Right cardiac atrium (tissue), 5 donors: ENCODE measurements around the gene FTCDNL1. TPM values are rescaled to one million over a fixed set of nuclear protein-coding genes. Genes with fewer than 3 reads are reported as not detected.

Experiments
- ATAC-seq, 2 donors: fragments of 200-7000 bp; cut with Tn5 transposase; one replicate each; pipeline versions ENCODE4 v1.8.0 to v1.9.1; 2020; ENCODE audit warnings: moderate library complexity in 2 of 2, mild to moderate bottlenecking in 1 of 2
- DNase-seq, 3 donors: peaks; one replicate each; pipeline ENCODE4 v3.0.0-alpha.2; 2020
- H3K27ac ChIP-seq: one replicate; pipeline ENCODE4 v1.5.1; 2013; ENCODE audit warnings: mild to moderate bottlenecking, low read length, control low read depth, moderate library complexity
- H3K27me3 ChIP-seq: one replicate; pipeline ENCODE4 v1.6.1; 2013; ENCODE audit not compliant: control insufficient read depth, insufficient read depth
- H3K4me1 ChIP-seq: one replicate; pipeline ENCODE4 v1.6.1; 2013; ENCODE audit warnings: low read length; ENCODE audit not compliant: control insufficient read depth, insufficient read depth
- H3K4me3 ChIP-seq: one replicate; pipeline ENCODE4 v1.5.1; 2013; ENCODE audit warnings: low read length, control low read depth
- H3K9me3 ChIP-seq: one replicate; pipeline ENCODE4 v1.6.1; 2013; ENCODE audit warnings: low read length; ENCODE audit not compliant: control insufficient read depth
- WGBS: extraction: QIAGEN DNeasy Blood & Tissue Kit; methylation state at CpG from one replicate; pipeline ENCODE4 v1.1.7; 2013; 5-methylcytosine and 5-hydroxymethylcytosine counted together
- intact Hi-C, 4 donors: fragments of 100-400 bp; cut with DNase I; formaldehyde crosslinking; loops; one replicate each; pipeline versions ENCODE4 v1.11.0 to v1.14.0; 2022 to 2023
- polyA plus RNA-seq: library from polyadenylated mRNA; stranded (reverse); fragments of 200-250 nt; gene quantifications from one replicate; pipeline ENCODE4 v1.2.3, GENCODE V29; 2013
- total RNA-seq, 4 donors: library from RNA; stranded (reverse); fragmentation: NEBNext Ultra II Directional; extraction: Animal tissue kit (Norgen Biotek cat#: 25700); gene quantifications; one replicate each; pipeline ENCODE4 v1.2.1, GENCODE V29; 2021
- donor health status: healthy with polysubstance abuse.
- donor health status: DM: no; HTN: yes; CAD: no.
- donor health status: DM: no; HTN: no; CAD: no.
- donor health status: DM: no; HTN: yes; CAD: no; lungs with severe emphysema.
- donor health status: DM: yes; HTN: yes; CAD: no.

FTCDNL1 gene
- total and polyA plus RNA-seq, 5 donors, result 1.7 to 5.0 (median 2.7) TPM

GRCh38 chr2:199742884-199743283 is 108.1 kb downstream of the FTCDNL1 start:
- Histone ChIP-seq H3K27ac (no peak overlapping the region), H3K9me3 (no peaks in the 10 kb centered on the region), H3K27me3 (no peaks in the 10 kb centered on the region), H3K4me3 (no peak overlapping the region), H3K4me1 (no peaks in the 10 kb centered on the region)
- ATAC-seq (no peak), DNase-seq (no peak)
- intact Hi-C loops, result loop anchor here in 2 of 4 donors (10.0 kb wide), 1 partner anchor 1428 kb away; no protein-coding TSS in a partner anchor
- 79% methylated on average over 2 of the region's 2 CpGs for WGBS

- no peak for ATAC-seq
- DNase-seq, result no peak
- intact Hi-C loops, result loop anchor here in 2 of 4 donors (10.0 kb wide), 1 partner anchor 1425 kb away; no protein-coding TSS in a partner anchor
- H3K27me3 ChIP-seq, result no peaks in the 10 kb centered on the region
- no peak overlapping the region for H3K4me3 ChIP-seq
- H3K27ac ChIP-seq, result no peak overlapping the region
- WGBS, result 37% methylated on average over 5 of the region's 5 CpGs
- no peaks in the 10 kb centered on the region for H3K9me3 ChIP-seq
- H3K4me1 ChIP-seq, result no peaks in the 10 kb centered on the region
Observed at GRCh38 chr2:199740111-199740428, 110.9 kb downstream of the FTCDNL1 start.

DNA sequence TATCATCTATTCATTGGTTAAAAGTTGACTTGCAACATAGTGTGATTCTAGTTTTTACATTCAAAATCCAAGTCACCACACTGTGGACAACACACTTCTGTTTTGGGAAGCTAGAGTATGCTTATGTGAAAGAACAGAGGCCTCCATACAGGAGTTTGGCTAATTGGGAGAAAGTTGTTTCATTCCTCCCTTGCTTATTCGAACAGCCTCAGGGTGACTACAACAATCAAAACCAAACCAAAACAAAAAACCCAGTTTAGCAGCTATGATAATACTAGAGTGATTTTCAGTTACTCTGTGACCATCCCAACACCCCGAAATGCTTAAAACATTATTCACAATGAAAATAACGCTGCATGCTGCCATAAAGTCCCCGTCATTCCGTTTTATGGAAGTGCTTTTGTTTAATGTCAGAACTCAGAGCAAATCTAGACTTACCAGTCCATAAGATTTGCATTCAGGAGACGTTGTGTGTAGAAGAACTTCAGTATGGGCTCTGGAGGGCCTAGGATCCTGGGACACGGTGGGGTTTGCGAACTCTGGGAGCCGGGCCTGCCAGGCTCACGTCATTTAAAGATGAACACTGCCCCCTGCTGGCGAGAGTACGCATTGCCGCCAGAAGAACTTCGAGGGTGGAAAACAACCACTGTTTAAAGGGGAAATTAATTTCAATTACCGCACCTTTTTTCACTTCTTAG is 111.4 kb downstream of the FTCDNL1 start:
- ATAC-seq, result peak; percentile 24 to 56
- WGBS, result 34% methylated on average over 15 of the region's 15 CpGs
- DNase-seq, result peak; percentile 48 to 84 (median 81)
- no peak overlapping the region for H3K27ac ChIP-seq
- no peaks in the 10 kb centered on the region for H3K4me1 ChIP-seq
- H3K4me3 ChIP-seq, result no peak overlapping the region
- H3K27me3 ChIP-seq, result no peaks in the 10 kb centered on the region
- H3K9me3 ChIP-seq, result no peaks in the 10 kb centered on the region
- intact Hi-C loops, result loop anchor here in 3 of 4 donors (10.0 kb wide), 1 partner anchor 1425 kb away; no protein-coding TSS in a partner anchor

GRCh38 chr2:199738727-199739412 is 112.1 kb downstream of the FTCDNL1 start:
- 65% methylated on average over 7 of the region's 7 CpGs for WGBS
- H3K27ac ChIP-seq, result no peak overlapping the region

DNA sequence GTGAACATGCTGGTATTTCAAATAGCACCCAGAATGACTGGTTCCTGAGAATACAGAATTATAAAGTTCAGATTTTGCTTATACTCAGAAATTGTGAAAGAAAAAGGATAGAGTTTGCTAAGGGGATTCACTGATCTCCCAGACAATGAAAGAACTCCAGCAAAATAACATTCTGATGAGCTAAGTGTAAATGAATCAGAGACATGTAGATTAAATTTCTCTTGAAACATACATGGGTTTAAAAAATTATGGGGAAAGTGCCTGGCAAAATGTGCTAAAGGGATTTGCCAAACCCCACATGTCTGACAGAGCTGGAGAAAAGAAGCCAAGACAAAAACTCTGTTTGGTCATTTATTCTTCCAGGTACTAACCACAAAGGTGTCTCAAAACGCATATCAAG is 116.3 kb downstream of the FTCDNL1 start:
- Histone ChIP-seq H3K4me3 (no peak overlapping the region), H3K27me3 (no peaks in the 10 kb centered on the region), H3K9me3 (no peaks in the 10 kb centered on the region), H3K27ac (no peak overlapping the region), H3K4me1 (no peaks in the 10 kb centered on the region)
- ATAC-seq (no peak), DNase-seq (no peak)
- 62% methylated on average over 1 of the region's 1 CpG for WGBS
- intact Hi-C loops, result loop anchor here in 1 of 4 donors (10.0 kb wide), 1 partner anchor 1420 kb away; no protein-coding TSS in a partner anchor

More at GRCh38 chr2:199738727-199739412, 112.1 kb downstream of the FTCDNL1 start:
- Histone ChIP-seq H3K4me3 (no peak overlapping the region), H3K27me3 (no peaks in the 10 kb centered on the region), H3K9me3 (no peaks in the 10 kb centered on the region), H3K4me1 (no peaks in the 10 kb centered on the region)
- DNase-seq, result no peak
- ATAC-seq, result no peak
- intact Hi-C loops, result loop anchor here in 1 of 4 donors (10.0 kb wide), 1 partner anchor 1424 kb away; no protein-coding TSS in a partner anchor

DNA sequence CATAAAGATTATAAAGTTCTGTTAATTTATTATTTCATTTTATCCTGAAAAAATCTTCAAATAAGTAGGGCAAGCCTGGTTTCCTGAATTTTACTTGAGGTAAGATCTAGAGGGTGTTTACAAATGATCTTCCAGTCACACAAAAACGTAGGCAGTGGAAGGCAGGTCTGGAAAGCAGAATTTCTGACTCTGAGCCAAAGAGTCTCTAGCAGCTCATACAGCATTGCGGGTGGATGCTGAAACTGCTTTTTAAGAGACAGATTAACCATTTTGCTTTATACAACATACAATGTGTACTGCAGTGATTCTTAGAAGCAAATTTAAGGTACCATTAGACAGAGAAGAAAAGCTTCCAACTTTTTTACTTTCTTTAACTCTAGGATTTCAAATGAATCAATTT is 117.0 kb downstream of the FTCDNL1 start:
- 29% methylated on average over 2 of the region's 2 CpGs for WGBS
- intact Hi-C loops, result loop anchor here in 1 of 4 donors (10.0 kb wide), 1 partner anchor 1419 kb away; no protein-coding TSS in a partner anchor
- Histone ChIP-seq H3K4me3 (no peak overlapping the region), H3K27ac (no peak overlapping the region), H3K9me3 (no peaks in the 10 kb centered on the region), H3K27me3 (no peaks in the 10 kb centered on the region), H3K4me1 (no peaks in the 10 kb centered on the region)
- no peak for DNase-seq
- no peak for ATAC-seq

DNA sequence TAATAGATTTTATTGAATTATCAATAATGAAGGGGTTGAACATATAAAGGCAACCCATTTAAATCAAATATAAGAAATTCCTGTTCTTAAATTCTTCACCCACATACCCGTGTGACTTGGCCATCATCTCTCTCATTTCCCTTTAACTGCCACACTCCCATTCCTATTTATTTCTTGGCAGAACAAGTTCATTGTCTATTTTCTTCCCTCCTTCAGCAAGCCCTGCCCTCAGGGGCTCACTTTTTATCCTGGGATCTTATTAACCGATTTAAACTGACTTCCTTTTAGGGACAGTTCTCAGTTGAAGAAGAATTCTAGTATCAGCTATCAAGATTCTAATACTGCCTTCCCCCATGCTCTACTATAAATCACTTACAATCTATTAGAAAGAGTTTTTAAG is 123.2 kb downstream of the FTCDNL1 start:
- ATAC-seq (no peak), DNase-seq (no peak)
- intact Hi-C loops, result no loop called here
- no peaks in the 10 kb centered on the region for H3K27me3 ChIP-seq
- whole genome bisulfite sequencing, result 55% methylated on average over 2 of the region's 2 CpGs
- no peaks in the 10 kb centered on the region for H3K9me3 ChIP-seq
- no peak overlapping the region for H3K4me3 ChIP-seq
- H3K27ac ChIP-seq, result no peak overlapping the region
- H3K4me1 ChIP-seq, result no peaks in the 10 kb centered on the region

GRCh38 chr2:199727306-199727705 is 123.7 kb downstream of the FTCDNL1 start:
- ATAC-seq, result no peak
- 63% methylated on average over 1 of the region's 1 CpG for WGBS
- Histone ChIP-seq H3K27me3 (no peaks in the 10 kb centered on the region), H3K4me1 (no peaks in the 10 kb centered on the region), H3K9me3 (no peaks in the 10 kb centered on the region), H3K4me3 (no peak overlapping the region), H3K27ac (no peak overlapping the region)
- intact Hi-C loops, result no loop called here
- DNase-seq, result no peak

DNA sequence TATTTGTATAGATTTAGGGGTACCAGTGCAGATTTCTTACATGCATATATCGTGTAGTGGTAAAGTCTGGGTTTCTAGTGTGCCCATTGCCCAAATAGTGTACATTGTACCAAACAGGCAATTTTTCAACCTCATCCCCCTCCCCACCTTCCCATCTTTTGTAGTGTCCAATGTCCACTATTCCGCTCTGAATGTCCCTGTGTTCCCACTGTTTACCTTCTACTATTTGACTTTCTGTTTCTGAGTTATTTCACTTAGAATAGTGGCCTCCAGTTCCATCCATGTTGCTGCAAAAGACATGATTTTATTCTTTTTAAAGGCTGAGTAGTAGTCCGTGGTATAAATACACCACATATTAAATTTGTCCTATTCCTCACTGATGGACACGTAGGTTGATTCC is 132.9 kb downstream of the FTCDNL1 start:
- Histone ChIP-seq H3K27me3 (no peaks in the 10 kb centered on the region), H3K27ac (no peak overlapping the region), H3K4me1 (no peaks in the 10 kb centered on the region), H3K4me3 (no peak overlapping the region), H3K9me3 (no peaks in the 10 kb centered on the region)
- DNase-seq, result no peak
- intact Hi-C loops, result no loop called here
- no peak for ATAC-seq
- WGBS, result 90% methylated on average over 4 of the region's 4 CpGs

GRCh38 chr2:199717587-199717907 is 133.4 kb downstream of the FTCDNL1 start:
- H3K4me1 ChIP-seq, result no peaks in the 10 kb centered on the region
- ATAC-seq, result no peak
- no peak for DNase-seq

GRCh38 chr2:199716807-199717586 is 134.0 kb downstream of the FTCDNL1 start:
- no peak overlapping the region for H3K4me3 ChIP-seq
- ATAC-seq (no peak), DNase-seq (no peak)
- H3K27me3 ChIP-seq, result no peaks in the 10 kb centered on the region
- no peaks in the 10 kb centered on the region for H3K9me3 ChIP-seq
- intact Hi-C loops, result no loop called here
- no peak overlapping the region for H3K27ac ChIP-seq
- no peaks in the 10 kb centered on the region for H3K4me1 ChIP-seq
- WGBS, result 32% methylated on average over 4 of the region's 4 CpGs

More at GRCh38 chr2:199717587-199717907, 133.4 kb downstream of the FTCDNL1 start:
- H3K4me3 ChIP-seq, result no peak overlapping the region
- intact Hi-C loops, result no loop called here
- H3K9me3 ChIP-seq, result no peaks in the 10 kb centered on the region
- H3K27me3 ChIP-seq, result no peaks in the 10 kb centered on the region
- H3K27ac ChIP-seq, result no peak overlapping the region
